Spleen (tissue), 7 donors: ENCODE data around the gene ADGRF4.

Source experiments
- POLR2A ChIP-seq, 3 donors: fragments of 450-650 bp; IDR thresholded peaks; one replicate each; pipeline ENCODE4 v1.5.1; 2017; ENCODE audit warnings: antibody characterized with exemption in 3 of 3, mild to moderate bottlenecking in 1 of 3
- POLR2AphosphoS5 ChIP-seq, 3 donors: sonication (generic); formaldehyde crosslinking; IDR thresholded peaks; one replicate each; pipeline ENCODE4 v1.5.1; 2017; ENCODE audit warnings: antibody characterized with exemption in 3 of 3
- TF ChIP-seq, protein P1 (sequence below), 11 experiments: fragments of 200-600 bp in 7 of 11; fragments of 450-650 bp in 4 of 11; sonication (generic) in 4 of 11; IDR thresholded peaks in 8 of 11; conservative IDR thresholded peaks in 3 of 11; 1 replicate in 7 of 11; 2 replicates in 4 of 11; pipeline versions ENCODE4 v1.4.0 to v1.8.0; 2016 to 2021; ENCODE audit warnings: antibody characterized with exemption in 11 of 11, inconsistent platforms in 4 of 11, mild to moderate bottlenecking in 1 of 11
- donor health status: DM: no; HTN: no; CAD: no; lungs with moderate emphysema.
- donor health status: DM: no; HTN: no; CAD: no.
- donor health status: DM: no; HTN: no; CAD: no.

DNA sequence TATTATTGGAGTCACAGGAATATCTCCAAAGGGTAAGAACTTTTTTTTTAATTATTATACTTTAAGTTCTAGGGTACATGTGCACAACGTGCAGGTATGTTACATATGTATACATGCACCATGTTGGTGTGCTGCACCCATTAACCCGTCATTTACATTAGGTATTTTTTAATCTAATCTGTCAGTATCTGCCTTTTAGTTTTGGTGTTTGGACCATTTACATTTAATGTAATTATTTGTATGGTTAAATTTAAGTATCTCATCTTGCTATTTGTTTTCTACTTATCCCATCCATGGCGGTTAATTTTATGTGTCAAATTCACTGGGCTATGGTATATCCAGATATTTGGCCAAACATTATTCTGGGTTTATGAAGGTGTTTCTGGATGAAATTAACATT is 68.1 kb downstream of the ADGRF4 start:
- TF ChIP-seq POLR2A (IDR thresholded peaks at IDR 0.05) (no peak), POLR2AphosphoS5 (IDR thresholded peaks at IDR 0.05) (no peak)
- TF ChIP-seq, protein P1, sequence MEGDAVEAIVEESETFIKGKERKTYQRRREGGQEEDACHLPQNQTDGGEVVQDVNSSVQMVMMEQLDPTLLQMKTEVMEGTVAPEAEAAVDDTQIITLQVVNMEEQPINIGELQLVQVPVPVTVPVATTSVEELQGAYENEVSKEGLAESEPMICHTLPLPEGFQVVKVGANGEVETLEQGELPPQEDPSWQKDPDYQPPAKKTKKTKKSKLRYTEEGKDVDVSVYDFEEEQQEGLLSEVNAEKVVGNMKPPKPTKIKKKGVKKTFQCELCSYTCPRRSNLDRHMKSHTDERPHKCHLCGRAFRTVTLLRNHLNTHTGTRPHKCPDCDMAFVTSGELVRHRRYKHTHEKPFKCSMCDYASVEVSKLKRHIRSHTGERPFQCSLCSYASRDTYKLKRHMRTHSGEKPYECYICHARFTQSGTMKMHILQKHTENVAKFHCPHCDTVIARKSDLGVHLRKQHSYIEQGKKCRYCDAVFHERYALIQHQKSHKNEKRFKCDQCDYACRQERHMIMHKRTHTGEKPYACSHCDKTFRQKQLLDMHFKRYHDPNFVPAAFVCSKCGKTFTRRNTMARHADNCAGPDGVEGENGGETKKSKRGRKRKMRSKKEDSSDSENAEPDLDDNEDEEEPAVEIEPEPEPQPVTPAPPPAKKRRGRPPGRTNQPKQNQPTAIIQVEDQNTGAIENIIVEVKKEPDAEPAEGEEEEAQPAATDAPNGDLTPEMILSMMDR (IDR thresholded peaks at IDR 0.05 in 8 of 11, conservative IDR thresholded peaks at IDR 0.05 in 3 of 11) = no peak
